Posterior cingulate gyrus (tissue), 11 donors: ENCODE measurements around the gene CNTN6.

Source experiments
- DNase-seq, 10 donors: peaks; one replicate each; pipeline versions ENCODE4 v3.0.0 to v3.0.0-alpha.2; 2020 to 2021; ENCODE audit warnings: mixed read lengths in 3 of 10
- intact Hi-C: fragments of 100-400 bp; cut with DNase I; formaldehyde crosslinking; loops from one replicate; pipeline ENCODE4 v1.15.1; 2023

CNTN6 gene

GRCh38 chr3:1171320-1171719, 78.5 kb downstream of the CNTN6 start:
- intact Hi-C loops = no loop called here
- no peak for DNase-seq

GRCh38 chr3:1172644-1173043, 79.8 kb downstream of the CNTN6 start:
- no peak for DNase-seq
- intact Hi-C loops = no loop called here

GRCh38 chr3:1179146-1179545, 86.3 kb downstream of the CNTN6 start:
- no peak for DNase-seq
- intact Hi-C loops = no loop called here

- intact Hi-C loops = no loop called here
- DNase-seq = no peak
Measured at GRCh38 chr3:1183320-1184048, 90.7 kb downstream of the CNTN6 start.

- intact Hi-C loops = no loop called here
- DNase-seq = no peak
Measured at GRCh38 chr3:1190569-1190968, 97.7 kb downstream of the CNTN6 start.

GRCh38 chr3:1191026-1191425, 98.2 kb downstream of the CNTN6 start:
- intact Hi-C loops = no loop called here
- DNase-seq = no peak

GRCh38 chr3:1195947-1196346, 103.1 kb downstream of the CNTN6 start:
- intact Hi-C loops = no loop called here
- no peak for DNase-seq

GRCh38 chr3:1197051-1197450, 104.2 kb downstream of the CNTN6 start:
- intact Hi-C loops = no loop called here
- no peak for DNase-seq

- intact Hi-C loops = no loop called here
- no peak for DNase-seq
Measured at GRCh38 chr3:1200371-1200770, 107.5 kb downstream of the CNTN6 start.

GRCh38 chr3:1207904-1208303, 115.1 kb downstream of the CNTN6 start:
- intact Hi-C loops = no loop called here
- DNase-seq = no peak

- intact Hi-C loops = no loop called here
- DNase-seq = no peak
Measured at GRCh38 chr3:1214933-1215332, 122.1 kb downstream of the CNTN6 start.

- intact Hi-C loops = no loop called here
Measured at GRCh38 chr3:1216856-1217255, 124.0 kb downstream of the CNTN6 start.

GRCh38 chr3:1227111-1227510, 134.3 kb downstream of the CNTN6 start:
- intact Hi-C loops = no loop called here
- no peak for DNase-seq

More at GRCh38 chr3:1216856-1217255, 124.0 kb downstream of the CNTN6 start:
- no peak for DNase-seq

GRCh38 chr3:1228289-1228688, 135.5 kb downstream of the CNTN6 start:
- no peak for DNase-seq
- intact Hi-C loops = no loop called here

GRCh38 chr3:1230920-1231319, 138.1 kb downstream of the CNTN6 start:
- intact Hi-C loops = no loop called here
- DNase-seq = no peak

- DNase-seq = no peak
- intact Hi-C loops = no loop called here
Measured at GRCh38 chr3:1232276-1232675, 139.5 kb downstream of the CNTN6 start.

- intact Hi-C loops = no loop called here
- no peak for DNase-seq
Measured at GRCh38 chr3:1235526-1236120, 142.8 kb downstream of the CNTN6 start.

- DNase-seq = no peak
- intact Hi-C loops = no loop called here
Measured at GRCh38 chr3:1251282-1252060, 158.6 kb downstream of the CNTN6 start.

GRCh38 chr3:1252061-1252430, 159.2 kb downstream of the CNTN6 start:
- DNase-seq = no peak
- intact Hi-C loops = no loop called here

GRCh38 chr3:1262246-1262645, 169.4 kb downstream of the CNTN6 start:
- intact Hi-C loops = no loop called here
- no peak for DNase-seq

- DNase-seq = no peak
- intact Hi-C loops = no loop called here
Measured at GRCh38 chr3:1263121-1263520, 170.3 kb downstream of the CNTN6 start.

- DNase-seq = no peak
- intact Hi-C loops = no loop called here
Measured at GRCh38 chr3:1269808-1270207, 177.0 kb downstream of the CNTN6 start.
